ENCODE results near the gene TMEM92. TPM values are rescaled to one million over a fixed set of nuclear protein-coding genes. Genes with fewer than 3 reads are reported as not detected.
"Not testable (repeated sequence)": the region's sequence is repeated elsewhere in the genome, so short reads cannot be mapped to it uniquely, and the experiment has no call there.

TMEM92 gene
- total and polyA plus RNA-seq, 4 donors = 0.05 to 17.9 (median 4.0) TPM

DNA sequence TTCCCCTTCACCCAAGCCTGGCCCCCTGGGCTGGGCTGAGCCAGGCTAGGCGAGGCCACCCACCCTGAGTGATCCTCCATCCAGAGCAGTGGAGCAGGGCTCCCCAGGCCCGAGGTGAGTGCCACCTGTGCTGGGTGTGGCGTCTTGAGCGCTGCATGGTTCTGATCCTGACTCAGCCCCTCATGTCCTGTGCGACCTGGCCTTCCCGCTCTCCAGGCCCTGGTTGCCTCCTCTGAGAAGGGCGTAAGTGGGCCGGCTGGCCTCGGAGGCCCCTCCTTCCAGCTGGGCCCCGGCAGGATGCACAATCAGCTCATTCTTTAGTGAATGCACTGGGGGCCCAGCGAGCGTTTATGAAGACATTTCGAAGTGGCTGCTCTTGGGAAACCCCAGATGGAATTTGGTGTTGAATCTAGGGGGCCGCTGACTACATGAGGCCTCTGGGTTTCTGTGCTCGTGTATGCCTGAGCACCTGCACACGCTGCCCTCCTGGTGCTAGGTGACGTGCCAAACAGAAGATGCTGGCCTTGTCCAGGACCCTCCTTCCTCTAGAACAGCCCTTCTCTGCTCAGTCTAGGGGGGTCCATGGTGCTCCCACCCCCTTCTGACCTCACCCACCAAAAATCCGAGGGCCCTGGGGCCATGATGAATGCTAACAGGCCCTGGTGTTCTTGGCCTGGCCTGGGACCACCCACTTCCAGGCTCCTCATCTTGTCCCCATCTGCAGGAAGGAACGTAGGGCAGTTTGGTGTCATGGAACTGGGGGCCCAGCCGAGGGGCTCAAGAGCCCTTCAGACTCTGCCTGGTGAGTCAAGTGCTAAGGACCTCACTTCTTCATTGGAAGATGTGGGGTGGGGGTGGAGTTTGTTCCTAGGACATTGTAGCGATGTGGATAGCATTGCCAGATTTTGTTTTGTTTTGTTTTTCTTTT lies 3.6 kb upstream of the TMEM92 start:
- WGBS = 78% methylated on average over 21 of the region's 21 CpGs
- H3K27ac ChIP-seq (ENCODE audit: low read depth in 1 of 2, low read length in 2 of 2) = no peak overlapping the region
- no peak for DNase-seq (ENCODE audit: low spot score)
- no peaks in the 10 kb centered on the region for H3K36me3 ChIP-seq (ENCODE audit: control insufficient read depth in 4 of 4, insufficient read depth in 3 of 4, low read depth in 1 of 4, low read length in 3 of 4)
- no peak overlapping the region for H3K9ac ChIP-seq (ENCODE audit: low read depth in 1 of 2, low read length in 2 of 2)
- H3K9me3 ChIP-seq (ENCODE audit: control insufficient read depth in 4 of 4, low read length in 3 of 4) = no peaks in the 10 kb centered on the region
- no peak for TF ChIP-seq SP1 (IDR thresholded peaks at IDR 0.05)
- TF ChIP-seq YY1 (IDR thresholded peaks at IDR 0.05) = no peak
- H3K27me3 ChIP-seq (ENCODE audit: control insufficient read depth in 4 of 4, insufficient read depth in 4 of 4, low read length in 3 of 4) = no peaks in the 10 kb centered on the region
- H3K4me1 ChIP-seq (ENCODE audit: control insufficient read depth in 4 of 4, insufficient read depth in 4 of 4, low read length in 3 of 4) = peaks cover 4 to 25% (median 11%) of the 10 kb centered on the region in 4 donors
- H3K4me3 ChIP-seq (ENCODE audit: low read depth in 1 of 3, low read length in 3 of 3) = no peak overlapping the region

DNA sequence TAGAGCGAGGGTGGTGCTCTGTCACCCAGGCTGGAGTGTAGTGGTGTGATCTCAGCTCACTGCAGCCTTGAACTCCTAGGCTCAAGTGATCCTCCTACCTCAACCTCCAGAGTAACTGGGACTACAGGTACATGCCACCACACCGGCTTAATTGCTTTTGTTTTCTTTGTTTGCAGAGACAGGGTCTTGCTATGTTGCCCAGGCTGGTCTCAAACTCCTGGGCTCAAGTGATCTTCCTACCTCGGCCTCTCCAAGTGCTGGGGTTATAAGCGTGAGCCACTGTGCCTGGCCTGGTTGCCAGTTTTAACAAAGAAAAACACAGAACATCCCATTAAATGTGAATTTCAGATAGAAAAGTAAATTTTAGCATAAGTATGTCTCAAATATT lies 2.9 kb upstream of the TMEM92 start:
- H3K27ac ChIP-seq (ENCODE audit: low read depth in 1 of 2, low read length in 2 of 2); H3K9ac ChIP-seq (ENCODE audit: low read depth in 1 of 2, low read length in 2 of 2); H3K36me3 ChIP-seq (ENCODE audit: control insufficient read depth in 4 of 4, insufficient read depth in 3 of 4, low read depth in 1 of 4, low read length in 3 of 4); H3K4me3 ChIP-seq (ENCODE audit: low read depth in 1 of 3, low read length in 3 of 3); DNase-seq (ENCODE audit: low spot score); H3K27me3 ChIP-seq (ENCODE audit: control insufficient read depth in 4 of 4, insufficient read depth in 4 of 4, low read length in 3 of 4); H3K9me3 ChIP-seq (ENCODE audit: control insufficient read depth in 4 of 4, low read length in 3 of 4): not testable (repeated sequence)
- peaks cover 4 to 25% (median 11%) of the 10 kb centered on the region in 4 donors for H3K4me1 ChIP-seq (ENCODE audit: control insufficient read depth in 4 of 4, insufficient read depth in 4 of 4, low read length in 3 of 4)
- WGBS = 93% methylated on average over 4 of the region's 4 CpGs

DNA sequence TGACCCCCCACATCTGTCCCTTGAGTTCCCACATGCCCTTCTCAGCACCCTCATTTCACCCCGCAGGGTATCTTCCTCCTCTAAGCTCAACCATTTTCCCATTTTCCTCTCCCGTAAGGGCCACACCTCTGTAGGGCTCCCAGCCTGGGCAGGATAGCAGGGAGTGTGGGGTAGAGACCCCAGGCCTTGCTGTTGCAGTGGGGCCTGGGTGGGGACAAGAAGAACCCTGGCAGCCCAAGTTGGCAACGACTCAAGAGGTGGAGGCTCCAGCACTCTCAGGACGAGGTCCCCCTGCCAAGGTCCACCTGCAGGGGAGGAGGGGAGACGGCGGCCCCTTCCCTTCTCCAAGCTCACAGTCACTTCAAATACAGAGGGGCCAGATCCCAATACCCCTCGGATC lies 2.0 kb upstream of the TMEM92 start:
- peak overlapping the region in 1 of 3 donors; percentile 65 for H3K4me3 ChIP-seq (ENCODE audit: low read depth in 1 of 3, low read length in 3 of 3)
- H3K9ac ChIP-seq (ENCODE audit: low read depth in 1 of 2, low read length in 2 of 2) = no peak overlapping the region
- 59% methylated on average over 7 of the region's 7 CpGs for WGBS
- H3K9me3 ChIP-seq (ENCODE audit: control insufficient read depth in 4 of 4, low read length in 3 of 4) = no peaks in the 10 kb centered on the region
- no peak for DNase-seq (ENCODE audit: low spot score)
- no peak for TF ChIP-seq RXRA (IDR thresholded peaks at IDR 0.05)
- TF ChIP-seq, protein P1, sequence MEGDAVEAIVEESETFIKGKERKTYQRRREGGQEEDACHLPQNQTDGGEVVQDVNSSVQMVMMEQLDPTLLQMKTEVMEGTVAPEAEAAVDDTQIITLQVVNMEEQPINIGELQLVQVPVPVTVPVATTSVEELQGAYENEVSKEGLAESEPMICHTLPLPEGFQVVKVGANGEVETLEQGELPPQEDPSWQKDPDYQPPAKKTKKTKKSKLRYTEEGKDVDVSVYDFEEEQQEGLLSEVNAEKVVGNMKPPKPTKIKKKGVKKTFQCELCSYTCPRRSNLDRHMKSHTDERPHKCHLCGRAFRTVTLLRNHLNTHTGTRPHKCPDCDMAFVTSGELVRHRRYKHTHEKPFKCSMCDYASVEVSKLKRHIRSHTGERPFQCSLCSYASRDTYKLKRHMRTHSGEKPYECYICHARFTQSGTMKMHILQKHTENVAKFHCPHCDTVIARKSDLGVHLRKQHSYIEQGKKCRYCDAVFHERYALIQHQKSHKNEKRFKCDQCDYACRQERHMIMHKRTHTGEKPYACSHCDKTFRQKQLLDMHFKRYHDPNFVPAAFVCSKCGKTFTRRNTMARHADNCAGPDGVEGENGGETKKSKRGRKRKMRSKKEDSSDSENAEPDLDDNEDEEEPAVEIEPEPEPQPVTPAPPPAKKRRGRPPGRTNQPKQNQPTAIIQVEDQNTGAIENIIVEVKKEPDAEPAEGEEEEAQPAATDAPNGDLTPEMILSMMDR (IDR thresholded peaks at IDR 0.05; ENCODE audit: low read depth, low read length, missing input control) = no peak
- H3K4me1 ChIP-seq (ENCODE audit: control insufficient read depth in 4 of 4, insufficient read depth in 4 of 4, low read length in 3 of 4) = peaks cover 4 to 21% (median 12%) of the 10 kb centered on the region in 4 donors
- no peaks in the 10 kb centered on the region for H3K27me3 ChIP-seq (ENCODE audit: control insufficient read depth in 4 of 4, insufficient read depth in 4 of 4, low read length in 3 of 4)
- no peaks in the 10 kb centered on the region for H3K36me3 ChIP-seq (ENCODE audit: control insufficient read depth in 4 of 4, insufficient read depth in 3 of 4, low read depth in 1 of 4, low read length in 3 of 4)
- no peak overlapping the region for H3K27ac ChIP-seq (ENCODE audit: low read depth in 1 of 2, low read length in 2 of 2)

DNA sequence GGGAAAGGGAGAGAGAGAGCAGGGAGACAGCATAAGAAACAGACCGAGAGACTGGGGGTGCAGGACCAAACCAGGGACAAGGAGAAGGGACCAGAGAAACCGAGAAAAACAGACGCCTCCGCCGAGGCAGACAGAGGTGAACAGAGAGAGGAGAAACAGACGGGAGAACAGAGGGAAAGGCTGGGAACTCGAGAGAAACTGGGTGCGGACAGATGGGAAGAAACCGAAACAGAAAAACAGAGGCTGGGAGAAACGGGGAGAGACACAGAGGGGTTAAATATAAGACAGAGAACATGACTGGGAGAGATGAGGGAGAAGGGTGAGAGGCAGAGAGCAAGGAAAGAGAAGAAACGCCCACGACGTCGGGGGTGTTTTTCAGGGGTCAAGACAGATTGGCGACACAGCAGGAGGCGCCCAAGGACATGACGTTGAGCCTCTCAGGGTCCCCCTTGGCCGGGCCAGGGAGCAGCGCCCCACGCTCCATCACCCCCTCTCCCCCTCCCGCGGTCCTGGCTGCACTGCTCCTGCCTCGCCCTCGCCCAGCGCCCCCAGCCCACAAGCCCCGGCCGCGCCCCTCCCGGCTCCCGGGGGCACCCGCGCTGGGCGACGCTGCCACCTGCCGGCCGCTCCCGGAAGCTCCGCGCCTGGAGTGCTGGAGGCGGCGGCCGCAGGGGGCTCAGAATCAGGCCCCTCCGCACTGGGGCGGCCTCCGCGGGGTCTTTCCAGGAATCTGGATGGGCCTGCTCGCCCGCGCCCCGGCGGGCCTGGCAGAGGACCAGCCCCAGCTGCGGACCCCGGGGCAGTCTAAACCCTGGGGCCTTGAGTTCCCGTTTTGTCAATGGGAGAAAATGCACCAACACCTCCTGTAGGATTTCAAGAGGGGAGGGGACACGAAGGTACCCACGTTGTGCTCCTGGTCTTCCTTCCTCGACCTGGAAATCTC lies 1.3 kb upstream of the TMEM92 start:
- H3K9ac ChIP-seq (ENCODE audit: low read depth in 1 of 2, low read length in 2 of 2) = peak overlapping the region; percentile 54 to 59
- H3K27me3 ChIP-seq (ENCODE audit: control insufficient read depth in 4 of 4, insufficient read depth in 4 of 4, low read length in 3 of 4) = peaks cover 0 to 1% (median 0%) of the 10 kb centered on the region in 4 donors
- WGBS = 5% methylated on average over 57 of the region's 57 CpGs
- TF ChIP-seq FOXA2 (IDR thresholded peaks at IDR 0.05) (no peak), RAD21 (IDR thresholded peaks at IDR 0.05) (peak; percentile 40 to 63), SP1 (IDR thresholded peaks at IDR 0.05) (no peak), NR2F2 (IDR thresholded peaks at IDR 0.05) (no peak), EGR1 (IDR thresholded peaks at IDR 0.05; ENCODE audit: low read depth in 2 of 2) (no peak)
- TF ChIP-seq, protein P1 (IDR thresholded peaks at IDR 0.05; ENCODE audit: low read depth, low read length, missing input control) = peak; percentile 65
- no peaks in the 10 kb centered on the region for H3K9me3 ChIP-seq (ENCODE audit: control insufficient read depth in 4 of 4, low read length in 3 of 4)
- DNase-seq (ENCODE audit: low spot score) = peak; percentile 60
- no peaks in the 10 kb centered on the region for H3K36me3 ChIP-seq (ENCODE audit: control insufficient read depth in 4 of 4, insufficient read depth in 3 of 4, low read depth in 1 of 4, low read length in 3 of 4)
- H3K4me1 ChIP-seq (ENCODE audit: control insufficient read depth in 4 of 4, insufficient read depth in 4 of 4, low read length in 3 of 4) = peaks cover 4 to 21% (median 13%) of the 10 kb centered on the region in 4 donors
- peak overlapping the region; percentile 47 to 72 (median 65) for H3K4me3 ChIP-seq (ENCODE audit: low read depth in 1 of 3, low read length in 3 of 3)
- H3K27ac ChIP-seq (ENCODE audit: low read depth in 1 of 2, low read length in 2 of 2) = peak overlapping the region in 1 of 2 donors; percentile 28

Measured in liver (tissue), 9 donors.